ENCODE data around the gene CHCHD6.
A peak's percentile ranks its signal among the peaks of the same experiment; 100 is the strongest.

CHCHD6 gene

GRCh38 chr3:126872701-126873342, 168.8 kb downstream of the CHCHD6 start:
- DNase-seq = peak in 1 of 2 donors; percentile 16
- no peak overlapping the region for H3K4me3 ChIP-seq
- no peak for TF ChIP-seq CTCF (IDR thresholded peaks at IDR 0.05)
- peaks cover 0 to 5% (median 0%) of the 10 kb centered on the region in 3 donors for H3K36me3 ChIP-seq
- intact Hi-C loops (cut with DNase I; ENCODE audit: low total_unique reads) = no loop called here
- no peaks in the 10 kb centered on the region for H3K4me1 ChIP-seq
- H3K27me3 ChIP-seq = no peaks in the 10 kb centered on the region
- no peaks in the 10 kb centered on the region for H3K9me3 ChIP-seq
- no peak overlapping the region for H3K27ac ChIP-seq

- peak in 1 of 2 donors; percentile 33 for DNase-seq
- no peak for TF ChIP-seq CTCF (IDR thresholded peaks at IDR 0.05)
- Histone ChIP-seq H3K4me1 (no peaks in the 10 kb centered on the region), H3K4me3 (no peak overlapping the region), H3K36me3 (peaks cover 0 to 5% (median 0%) of the 10 kb centered on the region in 3 donors), H3K27me3 (no peaks in the 10 kb centered on the region), H3K9me3 (no peaks in the 10 kb centered on the region), H3K27ac (no peak overlapping the region)
- intact Hi-C loops (cut with DNase I; ENCODE audit: low total_unique reads) = no loop called here
These were observed 169.4 kb downstream of the CHCHD6 start for GRCh38 chr3:126873416-126873815.

GRCh38 chr3:126878664-126879063, 174.6 kb downstream of the CHCHD6 start:
- no peak for TF ChIP-seq CTCF (IDR thresholded peaks at IDR 0.05)

GRCh38 chr3:126880901-126881300, 176.9 kb downstream of the CHCHD6 start:
- intact Hi-C loops (cut with DNase I; ENCODE audit: low total_unique reads) = no loop called here
- DNase-seq = no peak
- H3K27ac ChIP-seq = no peak overlapping the region
- no peaks in the 10 kb centered on the region for H3K9me3 ChIP-seq
- TF ChIP-seq CTCF (IDR thresholded peaks at IDR 0.05) = no peak
- no peaks in the 10 kb centered on the region for H3K27me3 ChIP-seq
- no peak overlapping the region for H3K4me3 ChIP-seq
- no peaks in the 10 kb centered on the region for H3K36me3 ChIP-seq
- no peaks in the 10 kb centered on the region for H3K4me1 ChIP-seq

More at GRCh38 chr3:126878664-126879063, 174.6 kb downstream of the CHCHD6 start:
- H3K27ac ChIP-seq = no peak overlapping the region
- H3K36me3 ChIP-seq = no peaks in the 10 kb centered on the region
- H3K4me1 ChIP-seq = no peaks in the 10 kb centered on the region
- H3K9me3 ChIP-seq = no peaks in the 10 kb centered on the region
- intact Hi-C loops (cut with DNase I; ENCODE audit: low total_unique reads) = no loop called here
- H3K27me3 ChIP-seq = no peaks in the 10 kb centered on the region
- H3K4me3 ChIP-seq = no peak overlapping the region
- DNase-seq = no peak

- no peaks in the 10 kb centered on the region for H3K4me1 ChIP-seq
- intact Hi-C loops (cut with DNase I; ENCODE audit: low total_unique reads) = no loop called here
- TF ChIP-seq CTCF (IDR thresholded peaks at IDR 0.05) = no peak
These were observed 177.8 kb downstream of the CHCHD6 start for GRCh38 chr3:126881861-126882260.

More at GRCh38 chr3:126881861-126882260, 177.8 kb downstream of the CHCHD6 start:
- H3K27ac ChIP-seq = no peak overlapping the region
- H3K36me3 ChIP-seq = no peaks in the 10 kb centered on the region
- DNase-seq = peak in 1 of 2 donors; percentile 25
- H3K27me3 ChIP-seq = no peaks in the 10 kb centered on the region
- no peak overlapping the region for H3K4me3 ChIP-seq
- H3K9me3 ChIP-seq = no peaks in the 10 kb centered on the region
